GM23338 (cell line): ENCODE measurements around the gene PTPN22. TPM values are rescaled to one million over a fixed set of nuclear protein-coding genes. Genes with fewer than 3 reads are reported as not detected.

Experiments
- ATAC-seq: fragments of 200-7000 bp; cut with Tn5 transposase; 3 replicates; pipeline ENCODE4 v1.9.1; 2020
- DNase-seq: peaks from one replicate; pipeline ENCODE4 v3.0.0-alpha.2; 2015; ENCODE audit warnings: low spot score
- H2AFZ ChIP-seq: fragments of 200-600 bp; sonication (generic); 2 replicates; pipeline ENCODE4 v1.8.0; 2016; ENCODE audit warnings: antibody characterized with exemption, mild to moderate bottlenecking, moderate library complexity
- H3F3A ChIP-seq: fragments of 200-600 bp; sonication (generic); replicated peaks from 2 replicates; pipeline ENCODE4 v1.8.0; 2017; ENCODE audit warnings: antibody characterized with exemption, mixed run types, low read depth
- H3K27ac ChIP-seq: fragments of 200-600 bp; sonication (generic); 2 replicates; pipeline ENCODE4 v1.6.1; 2016; ENCODE audit warnings: low read depth
- H3K27me3 ChIP-seq: fragments of 200-600 bp; sonication (generic); 2 replicates; pipeline ENCODE4 v1.8.0; 2016; ENCODE audit warnings: mild to moderate bottlenecking, mixed run types, moderate library complexity; ENCODE audit not compliant: insufficient read depth
- H3K36me3 ChIP-seq: fragments of 200-600 bp; sonication (generic); 2 replicates; pipeline ENCODE4 v1.8.0; 2016; ENCODE audit warnings: mild to moderate bottlenecking; ENCODE audit not compliant: insufficient read depth
- H3K4me1 ChIP-seq: fragments of 200-600 bp; sonication (generic); 2 replicates; pipeline ENCODE4 v1.8.0; 2016; ENCODE audit warnings: mild to moderate bottlenecking, moderate library complexity; ENCODE audit not compliant: insufficient read depth
- H3K4me2 ChIP-seq: fragments of 200-600 bp; sonication (generic); 2 replicates; pipeline ENCODE4 v1.7.1; 2017; ENCODE audit warnings: mixed run types
- H3K4me3 ChIP-seq: fragments of 200-600 bp; sonication (generic); 2 replicates; pipeline ENCODE4 v1.6.1; 2016; ENCODE audit warnings: mixed run types
- H3K79me2 ChIP-seq: fragments of 200-600 bp; sonication (generic); replicated peaks from 2 replicates; pipeline ENCODE4 v1.8.0; 2017; ENCODE audit warnings: mild to moderate bottlenecking; ENCODE audit not compliant: insufficient read depth
- H3K9me2 ChIP-seq: fragments of 200-600 bp; sonication (generic); 2 replicates; pipeline ENCODE4 v1.8.0; 2017; ENCODE audit not compliant: insufficient read depth
- H4K20me1 ChIP-seq: fragments of 200-600 bp; sonication (generic); replicated peaks from 2 replicates; pipeline ENCODE4 v1.8.0; 2017; ENCODE audit warnings: mild to moderate bottlenecking; ENCODE audit not compliant: insufficient read depth
- H3K27ac Mint-ChIP-seq: 2 replicates; pipeline ENCODE4 v1.8.0; 2020; ENCODE audit warnings: inconsistent platforms, mild to moderate bottlenecking, moderate library complexity, mixed read lengths
- H3K27me3 Mint-ChIP-seq: 3 replicates; pipeline ENCODE4 v1.8.0; 2022; ENCODE audit warnings: low read depth, mild to moderate bottlenecking, moderate library complexity, mixed read lengths, inconsistent platforms; ENCODE audit not compliant: insufficient read depth, poor library complexity
- H3K36me3 Mint-ChIP-seq: 3 replicates; pipeline ENCODE4 v1.8.0; 2021; ENCODE audit warnings: low read depth, mild to moderate bottlenecking, inconsistent platforms, moderate library complexity, mixed read lengths
- H3K4me1 Mint-ChIP-seq: 3 replicates; pipeline ENCODE4 v1.8.0; 2020; ENCODE audit warnings: mild to moderate bottlenecking, inconsistent platforms, mixed read lengths
- H3K4me3 Mint-ChIP-seq: 3 replicates; pipeline ENCODE4 v1.8.0; 2021; ENCODE audit warnings: moderate library complexity, mild to moderate bottlenecking, inconsistent platforms, mixed read lengths
- H3K9me3 Mint-ChIP-seq: 3 replicates; pipeline ENCODE4 v1.8.0; 2020; ENCODE audit warnings: moderate library complexity, mild to moderate bottlenecking, inconsistent platforms, mixed read lengths
- CTCF ChIP-seq, 2 experiments: fragments of 200-600 bp in 1 of 2; sonication (generic) in 1 of 2; conservative IDR thresholded peaks; 2 replicates each; pipeline versions ENCODE4 v1.5.1 to v1.6.1; 2016 to 2017; ENCODE audit warnings: antibody characterized with exemption in 2 of 2, low read depth in 2 of 2, mild to moderate bottlenecking in 2 of 2, moderate library complexity in 1 of 2
- EZH2 ChIP-seq: fragments of 200-600 bp; sonication (generic); IDR thresholded peaks from one replicate; pipeline ENCODE4 v1.8.0; 2017; ENCODE audit warnings: antibody characterized with exemption, mild to moderate bottlenecking, low read depth; ENCODE audit not compliant: unreplicated experiment
- EZH2phosphoT487 ChIP-seq: fragments of 200-600 bp; sonication (generic); IDR thresholded peaks from one replicate; pipeline ENCODE4 v1.8.1; 2018; ENCODE audit warnings: antibody characterized with exemption; ENCODE audit not compliant: unreplicated experiment
- JUNB ChIP-seq: IDR thresholded peaks from one replicate; pipeline ENCODE4 v1.6.1; 2016; ENCODE audit warnings: antibody characterized with exemption; ENCODE audit not compliant: unreplicated experiment
- NANOG ChIP-seq: IDR thresholded peaks from 2 replicates; pipeline ENCODE4 v1.6.1; 2016; ENCODE audit warnings: antibody characterized with exemption, borderline replicate concordance
- POLR2AphosphoS5 ChIP-seq: IDR thresholded peaks from 2 replicates; pipeline ENCODE4 v1.6.1; 2016; ENCODE audit warnings: antibody characterized with exemption, low read depth
- STAT1 ChIP-seq: IDR thresholded peaks from one replicate; pipeline ENCODE4 v1.6.1; 2016; ENCODE audit warnings: antibody characterized with exemption; ENCODE audit not compliant: unreplicated experiment
- ZNF331 ChIP-seq: fragments of 250-450 bp; sonication (Bioruptor Pico); IDR thresholded peaks from 2 replicates; pipeline ENCODE4 v1.5.0; 2020; ENCODE audit warnings: low read depth, mild to moderate bottlenecking, moderate library complexity
- polyA plus RNA-seq: library from polyadenylated mRNA; unstranded; fragments of >200 nt; fragmentation: Nextera tagmentation; extraction: Ambion mirVana; gene quantifications from 2 replicates; pipeline ENCODE4 v1.2.1, GENCODE V29; 2016
- total RNA-seq: library from RNA; depleted of rRNA; stranded (reverse); fragments of >200 nt; shearing (Covaris generic); gene quantifications from 2 replicates; pipeline ENCODE4 v1.2.3, GENCODE V29; 2014
- TF ChIP-seq, protein P1 (sequence below): fragments of 250-450 bp; sonication (Bioruptor Pico); IDR thresholded peaks from 2 replicates; pipeline ENCODE4 v1.5.0; 2020; ENCODE audit warnings: mild to moderate bottlenecking, moderate library complexity
- TF ChIP-seq, protein P2 (sequence below): IDR thresholded peaks from one replicate; pipeline ENCODE4 v1.6.1; 2018; ENCODE audit warnings: antibody characterized with exemption; ENCODE audit not compliant: unreplicated experiment

PTPN22 gene
- total and polyA plus RNA-seq, 2 experiments from 2014 or later, result 0.08 TPM; not detected in 1

DNA sequence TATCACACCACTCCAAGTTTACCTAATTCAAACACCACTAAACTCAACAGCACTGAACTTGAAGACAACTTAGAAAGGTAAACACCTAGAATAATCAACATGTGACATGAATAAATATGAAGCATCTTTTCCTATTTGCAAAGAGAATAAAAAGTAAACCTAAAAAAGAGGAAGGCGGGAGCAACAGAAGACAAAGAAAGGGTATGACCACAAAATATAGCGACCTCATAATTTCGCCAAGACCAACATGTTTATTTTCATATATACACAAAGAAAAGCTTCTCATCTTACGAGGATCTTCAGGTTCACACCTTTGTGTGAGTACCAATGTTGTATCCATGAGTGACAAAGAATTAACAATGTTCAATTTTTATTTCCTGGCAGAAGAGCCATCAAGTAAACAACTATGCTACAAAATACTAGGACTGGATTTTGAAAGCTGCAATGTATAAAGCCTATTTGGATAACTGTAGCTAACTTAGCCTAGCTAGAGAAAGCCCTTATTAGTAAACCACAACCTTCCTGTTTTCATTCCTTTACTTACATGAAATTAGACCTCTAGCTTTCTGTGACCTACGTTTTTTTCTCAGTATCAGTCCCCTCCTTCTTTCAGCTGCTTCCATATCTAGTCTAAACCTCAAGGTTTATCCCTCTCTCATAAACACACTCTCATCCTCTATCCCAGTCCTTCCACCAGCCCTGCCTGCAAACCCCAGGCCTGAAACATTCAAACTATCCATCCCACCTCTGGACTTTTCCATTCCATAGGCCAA is 91.0 kb downstream of the PTPN22 start:
- Histone ChIP-seq H3K4me1 (peaks cover 18% of the 10 kb centered on the region), H3K36me3 (0 out of 2 replicates have a peak, but pooled peaks cover 8% of the 10 kb centered on the region), H3K4me3 (no peak overlapping the region), H4K20me1 (no peaks in the 10 kb centered on the region), H3K79me2 (peaks cover 59% of the 10 kb centered on the region), H3F3A (no peaks in the 10 kb centered on the region), H2AFZ (no peak overlapping the region), H3K27me3 (no peaks in the 10 kb centered on the region), H3K4me2 (no peak overlapping the region), H3K27ac (no peak overlapping the region), H3K9me2 (no peaks in the 10 kb centered on the region)
- Mint-ChIP-seq H3K36me3 (peaks cover 12% of the 10 kb centered on the region), H3K9me3 (no peaks in the 10 kb centered on the region), H3K27me3 (no peaks in the 10 kb centered on the region), H3K27ac (no peak overlapping the region), H3K4me1 (peaks cover 7% of the 10 kb centered on the region; the same call in 2 of the 3 replicates), H3K4me3 (no peak overlapping the region)
- TF ChIP-seq, protein P1, sequence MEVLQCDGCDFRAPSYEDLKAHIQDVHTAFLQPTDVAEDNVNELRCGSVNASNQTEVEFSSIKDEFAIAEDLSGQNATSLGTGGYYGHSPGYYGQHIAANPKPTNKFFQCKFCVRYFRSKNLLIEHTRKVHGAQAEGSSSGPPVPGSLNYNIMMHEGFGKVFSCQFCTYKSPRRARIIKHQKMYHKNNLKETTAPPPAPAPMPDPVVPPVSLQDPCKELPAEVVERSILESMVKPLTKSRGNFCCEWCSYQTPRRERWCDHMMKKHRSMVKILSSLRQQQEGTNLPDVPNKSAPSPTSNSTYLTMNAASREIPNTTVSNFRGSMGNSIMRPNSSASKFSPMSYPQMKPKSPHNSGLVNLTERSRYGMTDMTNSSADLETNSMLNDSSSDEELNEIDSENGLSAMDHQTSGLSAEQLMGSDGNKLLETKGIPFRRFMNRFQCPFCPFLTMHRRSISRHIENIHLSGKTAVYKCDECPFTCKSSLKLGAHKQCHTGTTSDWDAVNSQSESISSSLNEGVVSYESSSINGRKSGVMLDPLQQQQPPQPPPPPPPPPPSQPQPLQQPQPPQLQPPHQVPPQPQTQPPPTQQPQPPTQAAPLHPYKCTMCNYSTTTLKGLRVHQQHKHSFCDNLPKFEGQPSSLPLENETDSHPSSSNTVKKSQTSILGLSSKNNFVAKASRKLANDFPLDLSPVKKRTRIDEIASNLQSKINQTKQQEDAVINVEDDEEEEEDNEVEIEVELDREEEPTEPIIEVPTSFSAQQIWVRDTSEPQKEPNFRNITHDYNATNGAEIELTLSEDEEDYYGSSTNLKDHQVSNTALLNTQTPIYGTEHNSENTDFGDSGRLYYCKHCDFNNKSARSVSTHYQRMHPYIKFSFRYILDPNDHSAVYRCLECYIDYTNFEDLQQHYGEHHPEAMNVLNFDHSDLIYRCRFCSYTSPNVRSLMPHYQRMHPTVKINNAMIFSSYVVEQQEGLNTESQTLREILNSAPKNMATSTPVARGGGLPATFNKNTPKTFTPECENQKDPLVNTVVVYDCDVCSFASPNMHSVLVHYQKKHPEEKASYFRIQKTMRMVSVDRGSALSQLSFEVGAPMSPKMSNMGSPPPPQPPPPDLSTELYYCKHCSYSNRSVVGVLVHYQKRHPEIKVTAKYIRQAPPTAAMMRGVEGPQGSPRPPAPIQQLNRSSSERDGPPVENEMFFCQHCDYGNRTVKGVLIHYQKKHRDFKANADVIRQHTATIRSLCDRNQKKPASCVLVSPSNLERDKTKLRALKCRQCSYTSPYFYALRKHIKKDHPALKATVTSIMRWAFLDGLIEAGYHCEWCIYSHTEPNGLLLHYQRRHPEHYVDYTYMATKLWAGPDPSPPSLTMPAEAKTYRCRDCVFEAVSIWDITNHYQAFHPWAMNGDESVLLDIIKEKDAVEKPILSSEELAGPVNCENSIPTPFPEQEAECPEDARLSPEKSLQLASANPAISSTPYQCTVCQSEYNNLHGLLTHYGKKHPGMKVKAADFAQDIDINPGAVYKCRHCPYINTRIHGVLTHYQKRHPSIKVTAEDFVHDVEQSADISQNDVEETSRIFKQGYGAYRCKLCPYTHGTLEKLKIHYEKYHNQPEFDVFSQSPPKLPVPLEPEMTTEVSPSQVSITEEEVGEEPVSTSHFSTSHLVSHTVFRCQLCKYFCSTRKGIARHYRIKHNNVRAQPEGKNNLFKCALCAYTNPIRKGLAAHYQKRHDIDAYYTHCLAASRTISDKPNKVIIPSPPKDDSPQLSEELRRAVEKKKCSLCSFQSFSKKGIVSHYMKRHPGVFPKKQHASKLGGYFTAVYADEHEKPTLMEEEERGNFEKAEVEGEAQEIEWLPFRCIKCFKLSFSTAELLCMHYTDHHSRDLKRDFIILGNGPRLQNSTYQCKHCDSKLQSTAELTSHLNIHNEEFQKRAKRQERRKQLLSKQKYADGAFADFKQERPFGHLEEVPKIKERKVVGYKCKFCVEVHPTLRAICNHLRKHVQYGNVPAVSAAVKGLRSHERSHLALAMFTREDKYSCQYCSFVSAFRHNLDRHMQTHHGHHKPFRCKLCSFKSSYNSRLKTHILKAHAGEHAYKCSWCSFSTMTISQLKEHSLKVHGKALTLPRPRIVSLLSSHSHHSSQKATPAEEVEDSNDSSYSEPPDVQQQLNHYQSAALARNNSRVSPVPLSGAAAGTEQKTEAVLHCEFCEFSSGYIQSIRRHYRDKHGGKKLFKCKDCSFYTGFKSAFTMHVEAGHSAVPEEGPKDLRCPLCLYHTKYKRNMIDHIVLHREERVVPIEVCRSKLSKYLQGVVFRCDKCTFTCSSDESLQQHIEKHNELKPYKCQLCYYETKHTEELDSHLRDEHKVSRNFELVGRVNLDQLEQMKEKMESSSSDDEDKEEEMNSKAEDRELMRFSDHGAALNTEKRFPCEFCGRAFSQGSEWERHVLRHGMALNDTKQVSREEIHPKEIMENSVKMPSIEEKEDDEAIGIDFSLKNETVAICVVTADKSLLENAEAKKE (CRISPR knock-in tag), result no peak
- no peak for TF ChIP-seq JUNB
- TF ChIP-seq POLR2AphosphoS5, result no peak
- TF ChIP-seq NANOG, result no peak
- ATAC-seq (no peak), DNase-seq (no peak)

DNA sequence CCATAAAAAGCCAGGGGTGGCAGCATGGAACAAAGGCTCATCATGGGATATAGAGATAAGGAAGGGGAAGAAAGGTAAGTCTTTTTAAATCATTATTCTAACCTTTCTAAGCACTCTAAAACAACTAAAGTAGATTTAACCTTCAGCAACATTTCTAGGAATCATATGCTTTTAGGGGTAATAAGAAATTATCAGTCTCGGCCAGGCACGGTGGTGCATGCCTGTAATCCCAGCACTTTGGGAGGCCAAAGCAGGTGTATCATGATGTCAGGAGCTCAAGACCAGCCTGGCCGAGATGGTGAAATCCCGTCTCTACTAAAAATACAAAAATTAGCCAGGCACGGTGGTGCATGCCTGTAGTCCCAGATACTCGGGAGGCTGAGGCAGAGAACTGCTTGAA is 92.0 kb downstream of the PTPN22 start:
- H2AFZ ChIP-seq, result no peak overlapping the region
- peaks cover 15% of the 10 kb centered on the region for H3K36me3 Mint-ChIP-seq
- H3F3A ChIP-seq, result no peaks in the 10 kb centered on the region
- H3K9me3 Mint-ChIP-seq, result no peaks in the 10 kb centered on the region
- no peak overlapping the region for H3K4me3 ChIP-seq
- peaks cover 57% of the 10 kb centered on the region for H3K79me2 ChIP-seq
- H3K27ac ChIP-seq, result no peak overlapping the region
- no peak overlapping the region for H3K4me2 ChIP-seq
- no peak overlapping the region for H3K27ac Mint-ChIP-seq
- no peaks in the 10 kb centered on the region for H3K27me3 Mint-ChIP-seq
- peaks cover 18% of the 10 kb centered on the region for H3K4me1 ChIP-seq
- H4K20me1 ChIP-seq, result no peaks in the 10 kb centered on the region
- ATAC-seq (no peak), DNase-seq (no peak)
- no peaks in the 10 kb centered on the region for H3K9me2 ChIP-seq
- H3K27me3 ChIP-seq, result no peaks in the 10 kb centered on the region
- H3K4me1 Mint-ChIP-seq, result peaks cover 6% of the 10 kb centered on the region; the same call in 2 of the 3 replicates
- H3K4me3 Mint-ChIP-seq, result no peak overlapping the region
- H3K36me3 ChIP-seq, result 0 out of 2 replicates have a peak, but pooled peaks cover 8% of the 10 kb centered on the region
- no peak for TF ChIP-seq ZNF331 (CRISPR knock-in tag)
- TF ChIP-seq STAT1, result no peak
- TF ChIP-seq, protein P2, sequence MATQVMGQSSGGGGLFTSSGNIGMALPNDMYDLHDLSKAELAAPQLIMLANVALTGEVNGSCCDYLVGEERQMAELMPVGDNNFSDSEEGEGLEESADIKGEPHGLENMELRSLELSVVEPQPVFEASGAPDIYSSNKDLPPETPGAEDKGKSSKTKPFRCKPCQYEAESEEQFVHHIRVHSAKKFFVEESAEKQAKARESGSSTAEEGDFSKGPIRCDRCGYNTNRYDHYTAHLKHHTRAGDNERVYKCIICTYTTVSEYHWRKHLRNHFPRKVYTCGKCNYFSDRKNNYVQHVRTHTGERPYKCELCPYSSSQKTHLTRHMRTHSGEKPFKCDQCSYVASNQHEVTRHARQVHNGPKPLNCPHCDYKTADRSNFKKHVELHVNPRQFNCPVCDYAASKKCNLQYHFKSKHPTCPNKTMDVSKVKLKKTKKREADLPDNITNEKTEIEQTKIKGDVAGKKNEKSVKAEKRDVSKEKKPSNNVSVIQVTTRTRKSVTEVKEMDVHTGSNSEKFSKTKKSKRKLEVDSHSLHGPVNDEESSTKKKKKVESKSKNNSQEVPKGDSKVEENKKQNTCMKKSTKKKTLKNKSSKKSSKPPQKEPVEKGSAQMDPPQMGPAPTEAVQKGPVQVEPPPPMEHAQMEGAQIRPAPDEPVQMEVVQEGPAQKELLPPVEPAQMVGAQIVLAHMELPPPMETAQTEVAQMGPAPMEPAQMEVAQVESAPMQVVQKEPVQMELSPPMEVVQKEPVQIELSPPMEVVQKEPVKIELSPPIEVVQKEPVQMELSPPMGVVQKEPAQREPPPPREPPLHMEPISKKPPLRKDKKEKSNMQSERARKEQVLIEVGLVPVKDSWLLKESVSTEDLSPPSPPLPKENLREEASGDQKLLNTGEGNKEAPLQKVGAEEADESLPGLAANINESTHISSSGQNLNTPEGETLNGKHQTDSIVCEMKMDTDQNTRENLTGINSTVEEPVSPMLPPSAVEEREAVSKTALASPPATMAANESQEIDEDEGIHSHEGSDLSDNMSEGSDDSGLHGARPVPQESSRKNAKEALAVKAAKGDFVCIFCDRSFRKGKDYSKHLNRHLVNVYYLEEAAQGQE, result no peak
- TF ChIP-seq EZH2phosphoT487, result no peak
- TF ChIP-seq CTCF (conservative IDR thresholded peaks at IDR 0.05; ENCODE audit: low read depth in 2 of 2), result no peak
- no peak for TF ChIP-seq EZH2
